Activated CD4-positive, alpha-beta T cell treated with anti-CD3 and anti-CD28 coated beads for 36 hours (primary cell): Measurements from ENCODE around the gene CMBL. TPM values are rescaled to one million over a fixed set of nuclear protein-coding genes. Genes with fewer than 3 reads are reported as not detected.

ENCODE experiments used
- ATAC-seq: fragments of 200-7000 bp; cut with Tn5 transposase; one replicate; pipeline ENCODE4 v1.10.0; 2021; ENCODE audit warnings: mild to moderate bottlenecking, moderate library complexity
- CTCF ChIA-PET: fragments of 350-600 bp; sonication (Branson Sonifier 250); formaldehyde crosslinking; loops from one replicate; lab custom pipeline; 2021; ENCODE audit warnings: antibody characterized with exemption; lab: Charles Lee
- POLR2A ChIA-PET: fragments of 350-600 bp; sonication (Branson Sonifier 250); formaldehyde crosslinking; loops from one replicate; lab custom pipeline; 2021; ENCODE audit warnings: antibody characterized with exemption, inconsistent platforms; lab: Charles Lee
- DNase-seq: peaks from one replicate; pipeline ENCODE4 v3.0.0-alpha.2; 2020
- H3K27ac Mint-ChIP-seq: one replicate; pipeline ENCODE4 v1.8.0; 2021; ENCODE audit warnings: mixed read lengths
- H3K27me3 Mint-ChIP-seq: one replicate; pipeline ENCODE4 v1.8.0; 2021; ENCODE audit warnings: mixed read lengths
- H3K36me3 Mint-ChIP-seq: one replicate; pipeline ENCODE4 v1.8.0; 2021; ENCODE audit warnings: low read depth, mixed read lengths
- H3K4me1 Mint-ChIP-seq: one replicate; pipeline ENCODE4 v1.8.0; 2021; ENCODE audit warnings: mixed read lengths
- H3K4me3 Mint-ChIP-seq: one replicate; pipeline ENCODE4 v1.8.0; 2021; ENCODE audit warnings: mild to moderate bottlenecking, moderate library complexity, mixed read lengths
- H3K9me3 Mint-ChIP-seq: one replicate; pipeline ENCODE4 v1.8.0; 2021; ENCODE audit warnings: low read depth, mixed read lengths
- intact Hi-C, 2 experiments: fragments of 100-400 bp; cut with DNase I in 1 of 2; cut with micrococcal nuclease in 1 of 2; formaldehyde crosslinking; loops; one replicate each; pipeline versions ENCODE4 v1.14.2 to v1.15.1; 2022 to 2024; cut with DNase I, micrococcal nuclease
- total RNA-seq, 2 experiments: library from RNA; stranded (reverse); gene quantifications; one replicate each; pipeline ENCODE4 v1.2.3, GENCODE V29; 2021

CMBL gene
- total RNA-seq, 2 experiments from 2014 or later = 0.46 to 0.66 TPM

- Mint-ChIP-seq H3K4me1 (peaks cover 5% of the 10 kb centered on the region), H3K4me3 (no peak overlapping the region), H3K36me3 (no peaks in the 10 kb centered on the region), H3K27me3 (peaks cover 36% of the 10 kb centered on the region), H3K9me3 (no peaks in the 10 kb centered on the region), H3K27ac (no peak overlapping the region)
- no peak for DNase-seq
- CTCF ChIA-PET = no interaction called here
- POLR2A ChIA-PET = no interaction called here
- ATAC-seq = no peak
- intact Hi-C loops = no loop called here
Measured at GRCh38 chr5:10331341-10331796, 23.7 kb upstream of the CMBL start.

- Mint-ChIP-seq H3K4me3 (no peak overlapping the region), H3K27ac (no peak overlapping the region), H3K27me3 (peaks cover 33% of the 10 kb centered on the region), H3K36me3 (no peaks in the 10 kb centered on the region), H3K4me1 (peaks cover 5% of the 10 kb centered on the region), H3K9me3 (no peaks in the 10 kb centered on the region)
- POLR2A ChIA-PET = no interaction called here
- DNase-seq = no peak
- CTCF ChIA-PET = interaction anchor here (0.7 to 1.3 kb wide), 4 partner anchors 12 to 297 kb away, joined by 3 to 4 read pairs (median 3); no protein-coding TSS in a partner anchor
- intact Hi-C loops = no loop called here
- ATAC-seq = no peak
Measured at GRCh38 chr5:10330511-10331230, 23.0 kb upstream of the CMBL start.

GRCh38 chr5:10329820-10330481 is 22.2 kb upstream of the CMBL start:
- no peak overlapping the region for H3K27ac Mint-ChIP-seq
- ATAC-seq (no peak), DNase-seq (no peak)
- ChIA-PET CTCF (interaction anchor here (0.5 to 1.3 kb wide), 6 partner anchors 13 to 306 kb away, joined by 3 to 4 read pairs (median 4); no protein-coding TSS in a partner anchor), POLR2A (no interaction called here)
- intact Hi-C loops = no loop called here
- H3K4me1 Mint-ChIP-seq = peaks cover 5% of the 10 kb centered on the region
- H3K9me3 Mint-ChIP-seq = no peaks in the 10 kb centered on the region
- peaks cover 29% of the 10 kb centered on the region for H3K27me3 Mint-ChIP-seq
- H3K36me3 Mint-ChIP-seq = no peaks in the 10 kb centered on the region
- no peak overlapping the region for H3K4me3 Mint-ChIP-seq

GRCh38 chr5:10329446-10329819 is 21.7 kb upstream of the CMBL start:
- Mint-ChIP-seq H3K27ac (no peak overlapping the region), H3K4me3 (no peak overlapping the region), H3K9me3 (no peaks in the 10 kb centered on the region), H3K27me3 (peaks cover 24% of the 10 kb centered on the region), H3K4me1 (peaks cover 5% of the 10 kb centered on the region), H3K36me3 (no peaks in the 10 kb centered on the region)
- ChIA-PET CTCF (interaction anchor here (0.5 to 1.3 kb wide), 5 partner anchors 14 to 307 kb away, joined by 3 to 4 read pairs (median 4); no protein-coding TSS in a partner anchor), POLR2A (no interaction called here)
- DNase-seq (no peak), ATAC-seq (no peak)
- intact Hi-C loops = no loop called here

GRCh38 chr5:10328323-10328722 is 20.6 kb upstream of the CMBL start:
- CTCF ChIA-PET = no interaction called here
- DNase-seq (no peak), ATAC-seq (no peak)
- H3K4me1 Mint-ChIP-seq = peaks cover 2% of the 10 kb centered on the region
- no peaks in the 10 kb centered on the region for H3K9me3 Mint-ChIP-seq
- intact Hi-C loops = no loop called here
- H3K27ac Mint-ChIP-seq = no peak overlapping the region
- peaks cover 20% of the 10 kb centered on the region for H3K27me3 Mint-ChIP-seq
- H3K4me3 Mint-ChIP-seq = no peak overlapping the region
- POLR2A ChIA-PET = no interaction called here
- no peaks in the 10 kb centered on the region for H3K36me3 Mint-ChIP-seq

GRCh38 chr5:10324518-10325370 is 17.0 kb upstream of the CMBL start:
- Mint-ChIP-seq H3K27me3 (no peaks in the 10 kb centered on the region), H3K27ac (no peak overlapping the region), H3K4me3 (no peak overlapping the region), H3K4me1 (no peaks in the 10 kb centered on the region), H3K9me3 (no peaks in the 10 kb centered on the region), H3K36me3 (no peaks in the 10 kb centered on the region)
- CTCF ChIA-PET = no interaction called here
- no peak for DNase-seq
- intact Hi-C loops = no loop called here
- POLR2A ChIA-PET = no interaction called here
- ATAC-seq = no peak

- H3K9me3 Mint-ChIP-seq = no peaks in the 10 kb centered on the region
- intact Hi-C loops = no loop called here
- H3K27me3 Mint-ChIP-seq = no peaks in the 10 kb centered on the region
- ChIA-PET CTCF (interaction anchor here (0.6 to 0.7 kb wide), 2 partner anchors 133 to 424 kb away, joined by 3 read pairs; no protein-coding TSS in a partner anchor), POLR2A (no interaction called here)
- DNase-seq (no peak), ATAC-seq (no peak)
- no peak overlapping the region for H3K4me3 Mint-ChIP-seq
- H3K27ac Mint-ChIP-seq = no peak overlapping the region
- no peaks in the 10 kb centered on the region for H3K36me3 Mint-ChIP-seq
- H3K4me1 Mint-ChIP-seq = no peaks in the 10 kb centered on the region
Measured at GRCh38 chr5:10323588-10324488, 16.1 kb upstream of the CMBL start.

GRCh38 chr5:10321882-10322281 is 14.2 kb upstream of the CMBL start:
- DNase-seq (no peak), ATAC-seq (no peak)
- H3K36me3 Mint-ChIP-seq = no peaks in the 10 kb centered on the region
- no peak overlapping the region for H3K4me3 Mint-ChIP-seq
- no peaks in the 10 kb centered on the region for H3K9me3 Mint-ChIP-seq
- H3K4me1 Mint-ChIP-seq = no peaks in the 10 kb centered on the region
- CTCF ChIA-PET = interaction anchor here (0.8 kb wide), 1 partner anchor 18 kb away, joined by 3 read pairs; no protein-coding TSS in a partner anchor
- intact Hi-C loops = no loop called here
- POLR2A ChIA-PET = no interaction called here
- no peak overlapping the region for H3K27ac Mint-ChIP-seq
- no peaks in the 10 kb centered on the region for H3K27me3 Mint-ChIP-seq

- DNase-seq (no peak), ATAC-seq (no peak)
- ChIA-PET CTCF (interaction anchor here (0.6 kb wide), 1 partner anchor 185 kb away, joined by 3 read pairs; no protein-coding TSS in a partner anchor), POLR2A (no interaction called here)
- intact Hi-C loops = no loop called here
- Mint-ChIP-seq H3K27me3 (no peaks in the 10 kb centered on the region), H3K4me1 (no peaks in the 10 kb centered on the region), H3K36me3 (no peaks in the 10 kb centered on the region), H3K27ac (no peak overlapping the region), H3K4me3 (no peak overlapping the region), H3K9me3 (no peaks in the 10 kb centered on the region)
Measured at GRCh38 chr5:10320793-10321192, 13.1 kb upstream of the CMBL start.

- no peaks in the 10 kb centered on the region for H3K27me3 Mint-ChIP-seq
- H3K4me3 Mint-ChIP-seq = no peak overlapping the region
- CTCF ChIA-PET = interaction anchor here (0.8 kb wide), 1 partner anchor 9 kb away, joined by 3 read pairs; no protein-coding TSS in a partner anchor
- no peak for DNase-seq
- no peak overlapping the region for H3K27ac Mint-ChIP-seq
- intact Hi-C loops = no loop called here
- H3K9me3 Mint-ChIP-seq = no peaks in the 10 kb centered on the region
- no peaks in the 10 kb centered on the region for H3K36me3 Mint-ChIP-seq
- POLR2A ChIA-PET = no interaction called here
- no peak for ATAC-seq
- no peaks in the 10 kb centered on the region for H3K4me1 Mint-ChIP-seq
Measured at GRCh38 chr5:10319202-10319851, 11.6 kb upstream of the CMBL start.
